ENCODE results near the gene PTX4.

The PTX4 gene

GRCh38 chr16:1488619-1489018, at the start of gene PTX4:
Gene PTX4 (minus strand): TSS chr16:1488944. CDS start chr16:1488909, 35 bp downstream.
- DNase-seq = no peak

- DNase-seq = no peak
Measured at GRCh38 chr16:1537763-1538289, 49.1 kb upstream of the PTX4 start.

- DNase-seq = no peak
Measured at GRCh38 chr16:1537138-1537577, 48.4 kb upstream of the PTX4 start.

GRCh38 chr16:1536601-1537000, 47.9 kb upstream of the PTX4 start:
- no peak for DNase-seq

- peak in 1 of 2 donors; percentile 31 for DNase-seq
Measured at GRCh38 chr16:1535391-1536291, 46.9 kb upstream of the PTX4 start.

GRCh38 chr16:1534021-1535020, 45.6 kb upstream of the PTX4 start:
- no peak for DNase-seq

- DNase-seq = peak; percentile 38 to 47
Measured at GRCh38 chr16:1533443-1533951, 44.8 kb upstream of the PTX4 start, which contains the start of gene TMEM204. Gene TMEM204 (plus strand): TSS chr16:1533666. CDS start chr16:1534276, 610 bp downstream.

- no peak for DNase-seq
Measured at GRCh38 chr16:1532771-1533170, 44.0 kb upstream of the PTX4 start.

GRCh38 chr16:1532081-1532760, 43.5 kb upstream of the PTX4 start:
- no peak for DNase-seq

GRCh38 chr16:1531638-1531910, 42.8 kb upstream of the PTX4 start:
- DNase-seq = no peak

- no peak for DNase-seq
Measured at GRCh38 chr16:1530883-1531637, 42.3 kb upstream of the PTX4 start.

GRCh38 chr16:1530349-1530882, 41.7 kb upstream of the PTX4 start:
- no peak for DNase-seq

- no peak for DNase-seq
Measured at GRCh38 chr16:1528921-1529537, 40.3 kb upstream of the PTX4 start.

- DNase-seq = no peak
Measured at GRCh38 chr16:1527836-1528811, 39.4 kb upstream of the PTX4 start.

GRCh38 chr16:1526608-1527555, 38.1 kb upstream of the PTX4 start:
- no peak for DNase-seq

GRCh38 chr16:1525871-1526607, 37.3 kb upstream of the PTX4 start:
- peak; percentile 28 to 39 for DNase-seq

- no peak for DNase-seq
Measured at GRCh38 chr16:1524366-1524765, 35.6 kb upstream of the PTX4 start.
